HG02885 (cell line): ENCODE results near the gene CCDC74B.
"Not testable (repeated sequence)": the region's sequence is repeated elsewhere in the genome, so short reads cannot be mapped to it uniquely, and the experiment has no call there.

ENCODE experiments used
- ATAC-seq: cut with Tn5 transposase; IDR thresholded peaks from one replicate; pipeline ENCODE4 v1.9.1; 2021; ENCODE audit warnings: mild to moderate bottlenecking; ENCODE audit not compliant: unreplicated experiment, poor library complexity

Gene CCDC74B

GRCh38 chr2:130120924-130121323 is 24.0 kb downstream of the CCDC74B start:
- ATAC-seq = not testable (repeated sequence)

- not testable (repeated sequence) for ATAC-seq
Observed at GRCh38 chr2:130102597-130103363, 42.1 kb downstream of the CCDC74B start.
